Measurements from ENCODE around the gene PTPRN2. TPM values are rescaled to one million over a fixed set of nuclear protein-coding genes. Genes with fewer than 3 reads are reported as not detected.
"Not testable (repeated sequence)": the region's sequence is repeated elsewhere in the genome, so short reads cannot be mapped to it uniquely, and the experiment has no call there.

PTPRN2 gene
- total RNA-seq, 4 donors from 2014 or later, result 14.9 to 34.3 (median 21.3) TPM

DNA sequence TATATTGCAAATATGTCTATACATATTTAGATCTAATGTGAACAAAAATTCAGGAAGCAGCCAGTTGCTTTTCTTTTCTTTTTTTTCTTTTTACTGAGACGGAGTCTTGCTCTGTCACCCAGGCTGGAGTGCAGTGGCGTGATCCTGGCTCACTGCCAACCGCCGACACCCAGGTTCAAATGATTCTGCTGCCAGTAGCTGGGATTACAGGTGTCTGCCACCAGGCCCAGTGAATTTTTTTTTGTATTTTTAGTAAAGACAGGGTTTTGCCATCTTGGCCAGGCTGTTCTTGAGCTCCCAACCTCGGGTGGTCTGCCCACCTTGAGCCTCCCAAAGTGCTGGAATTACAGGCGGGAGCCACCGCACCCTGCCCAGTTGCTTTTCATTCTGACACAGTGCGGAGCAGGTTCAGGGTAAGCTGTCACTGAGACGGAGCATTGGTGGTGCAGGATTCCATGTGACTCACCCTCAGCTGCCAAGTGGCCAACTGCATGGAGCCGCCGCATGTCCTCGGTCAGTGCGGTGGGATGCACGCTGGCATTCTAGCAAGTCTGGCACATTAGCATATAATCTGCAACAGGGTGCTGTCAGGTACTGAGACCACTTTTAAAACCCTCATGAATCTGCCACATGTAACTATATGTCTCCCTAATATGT is 888.1 kb downstream of the PTPRN2 start:
- H3K4me3 ChIP-seq, result no peak overlapping the region
- TF ChIP-seq POLR2A (IDR thresholded peaks at IDR 0.05), result no peak
- TF ChIP-seq, protein P1, sequence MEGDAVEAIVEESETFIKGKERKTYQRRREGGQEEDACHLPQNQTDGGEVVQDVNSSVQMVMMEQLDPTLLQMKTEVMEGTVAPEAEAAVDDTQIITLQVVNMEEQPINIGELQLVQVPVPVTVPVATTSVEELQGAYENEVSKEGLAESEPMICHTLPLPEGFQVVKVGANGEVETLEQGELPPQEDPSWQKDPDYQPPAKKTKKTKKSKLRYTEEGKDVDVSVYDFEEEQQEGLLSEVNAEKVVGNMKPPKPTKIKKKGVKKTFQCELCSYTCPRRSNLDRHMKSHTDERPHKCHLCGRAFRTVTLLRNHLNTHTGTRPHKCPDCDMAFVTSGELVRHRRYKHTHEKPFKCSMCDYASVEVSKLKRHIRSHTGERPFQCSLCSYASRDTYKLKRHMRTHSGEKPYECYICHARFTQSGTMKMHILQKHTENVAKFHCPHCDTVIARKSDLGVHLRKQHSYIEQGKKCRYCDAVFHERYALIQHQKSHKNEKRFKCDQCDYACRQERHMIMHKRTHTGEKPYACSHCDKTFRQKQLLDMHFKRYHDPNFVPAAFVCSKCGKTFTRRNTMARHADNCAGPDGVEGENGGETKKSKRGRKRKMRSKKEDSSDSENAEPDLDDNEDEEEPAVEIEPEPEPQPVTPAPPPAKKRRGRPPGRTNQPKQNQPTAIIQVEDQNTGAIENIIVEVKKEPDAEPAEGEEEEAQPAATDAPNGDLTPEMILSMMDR (IDR thresholded peaks at IDR 0.05), result no peak
- no peaks in the 10 kb centered on the region for H3K4me1 ChIP-seq
- peak; percentile 8 to 14 (median 11) for DNase-seq
- H3K9me3 ChIP-seq, result no peaks in the 10 kb centered on the region
- no peaks in the 10 kb centered on the region for H3K36me3 ChIP-seq
- no peak overlapping the region for H3K27ac ChIP-seq
- no peaks in the 10 kb centered on the region for H3K27me3 ChIP-seq

- not testable (repeated sequence) for H3K9me3 ChIP-seq, DNase-seq, H3K27ac ChIP-seq, H3K4me3 ChIP-seq, H3K27me3 ChIP-seq, H3K36me3 ChIP-seq
- peaks cover 0 to 14% (median 0%) of the 10 kb centered on the region in 4 donors for H3K4me1 ChIP-seq
Measured at GRCh38 chr7:157697287-157697686, 890.3 kb downstream of the PTPRN2 start.

DNA sequence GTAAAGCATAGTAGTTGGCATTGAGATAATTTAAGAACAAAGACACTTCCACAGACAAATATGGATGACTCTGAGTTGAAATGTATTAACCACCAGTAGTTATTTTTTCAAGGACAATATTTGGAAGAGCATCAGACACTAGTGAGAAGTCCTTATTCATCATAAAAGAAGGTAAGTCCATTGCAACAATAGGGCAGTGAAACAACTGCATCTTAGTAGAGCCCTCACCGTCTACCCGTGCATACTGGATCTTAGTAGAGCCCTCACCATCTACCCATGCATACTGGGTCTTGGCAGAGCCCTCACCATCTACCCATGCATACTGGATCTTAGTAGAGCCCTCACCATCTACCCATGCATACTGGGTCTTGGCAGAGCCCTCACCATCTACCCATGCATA is 892.0 kb downstream of the PTPRN2 start:
- H3K9me3 ChIP-seq, H3K36me3 ChIP-seq, H3K27ac ChIP-seq, DNase-seq, H3K4me3 ChIP-seq: not testable (repeated sequence)
- Histone ChIP-seq H3K4me1 (peaks cover 0 to 26% (median 0%) of the 10 kb centered on the region in 4 donors), H3K27me3 (peaks cover 0 to 17% of the 10 kb centered on the region in 2 donors)

DNA sequence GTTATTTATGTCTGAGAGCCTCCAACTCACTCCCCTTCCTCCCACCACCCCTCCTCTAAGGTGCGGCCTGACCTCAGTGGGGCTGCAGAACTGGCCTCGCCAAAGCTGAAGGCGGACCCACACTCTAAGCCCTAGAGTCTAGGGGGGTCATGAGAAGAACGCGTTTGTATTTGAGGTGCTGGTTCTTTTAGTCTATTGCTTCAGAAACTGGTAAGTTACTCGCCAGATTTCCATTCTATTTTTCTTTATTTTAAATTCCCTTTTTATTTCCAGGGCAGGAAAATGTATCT is 893.3 kb downstream of the PTPRN2 start:
- no peak for TF ChIP-seq POLR2A (IDR thresholded peaks at IDR 0.05)
- TF ChIP-seq, protein P1 (IDR thresholded peaks at IDR 0.05), result no peak

DNA sequence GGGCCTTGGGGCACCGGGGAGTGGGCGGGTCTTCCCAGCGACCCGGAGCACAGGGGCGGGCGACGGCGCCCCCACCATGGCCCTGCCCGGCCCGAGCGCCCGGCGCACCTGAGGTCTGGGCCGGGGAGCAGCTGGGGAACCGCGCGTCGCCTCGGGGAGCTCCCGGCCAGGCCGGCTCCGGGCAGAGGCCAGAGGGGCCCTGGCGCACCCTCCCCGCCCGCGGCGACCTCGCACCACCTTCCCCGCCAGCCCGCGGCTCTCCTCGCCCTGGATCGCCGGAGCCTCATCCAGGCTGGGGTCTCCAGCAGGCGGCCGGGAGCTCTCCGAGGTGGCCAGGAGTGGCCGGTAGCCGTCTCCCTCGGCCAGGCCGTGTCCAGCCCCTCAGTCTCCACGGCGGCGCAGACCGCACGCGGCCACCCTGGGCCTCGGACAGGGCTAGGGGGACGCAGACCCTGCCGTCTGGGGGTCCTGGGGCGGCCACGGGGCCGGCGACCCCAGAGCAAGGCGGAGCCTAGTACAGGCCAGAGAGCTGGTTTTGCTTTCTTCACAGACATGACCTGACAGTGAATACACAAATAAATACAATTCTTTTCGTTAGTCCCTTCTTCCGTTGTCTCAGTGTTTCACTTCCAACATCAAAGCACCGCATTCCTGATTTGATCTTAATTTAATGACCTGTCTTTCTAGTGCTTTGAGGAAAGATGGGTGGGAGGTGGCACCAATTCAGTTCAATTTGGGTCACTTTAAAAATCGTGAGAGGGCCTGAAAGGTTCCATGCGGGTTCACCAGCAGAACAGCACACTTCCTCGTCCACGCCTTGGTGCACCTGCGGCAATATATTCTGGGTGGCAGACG is 893.9 kb downstream of the PTPRN2 start:
- Histone ChIP-seq H3K27me3 (peaks cover 0 to 34% of the 10 kb centered on the region in 2 donors), H3K36me3 (no peaks in the 10 kb centered on the region)

More for the DNA sequence above, 893.3 kb downstream of the PTPRN2 start:
- H3K4me3 ChIP-seq, result no peak overlapping the region
- peaks cover 0 to 38% (median 0%) of the 10 kb centered on the region in 4 donors for H3K4me1 ChIP-seq
- H3K36me3 ChIP-seq, result no peaks in the 10 kb centered on the region
- H3K9me3 ChIP-seq, result no peaks in the 10 kb centered on the region
- H3K27me3 ChIP-seq, result peaks cover 0 to 28% of the 10 kb centered on the region in 2 donors
- no peak for DNase-seq
- no peak overlapping the region for H3K27ac ChIP-seq

GRCh38 chr7:157693071-157693520 is 894.5 kb downstream of the PTPRN2 start:
- DNase-seq, result peak; percentile 1 to 46 (median 34)
- H3K4me1 ChIP-seq, result peaks cover 0 to 44% (median 0%) of the 10 kb centered on the region in 4 donors
- TF ChIP-seq, protein P1 (IDR thresholded peaks at IDR 0.05), result no peak
- no peak for TF ChIP-seq POLR2A (IDR thresholded peaks at IDR 0.05)
- peaks cover 0 to 39% of the 10 kb centered on the region in 2 donors for H3K27me3 ChIP-seq
- H3K4me3 ChIP-seq, result no peak overlapping the region
- H3K27ac ChIP-seq, result no peak overlapping the region
- H3K9me3 ChIP-seq, result no peaks in the 10 kb centered on the region
- H3K36me3 ChIP-seq, result no peaks in the 10 kb centered on the region

More for the DNA sequence above, 893.9 kb downstream of the PTPRN2 start:
- no peak for TF ChIP-seq POLR2A (IDR thresholded peaks at IDR 0.05)
- TF ChIP-seq, protein P1 (IDR thresholded peaks at IDR 0.05), result no peak
- H3K27ac ChIP-seq, result no peak overlapping the region
- H3K9me3 ChIP-seq, result no peaks in the 10 kb centered on the region
- peak; percentile 5 to 34 (median 21) for DNase-seq
- H3K4me3 ChIP-seq, result no peak overlapping the region
- peaks cover 0 to 44% (median 0%) of the 10 kb centered on the region in 4 donors for H3K4me1 ChIP-seq
